Neural progenitor cell (in vitro differentiated cells): ENCODE measurements around the gene GFPT1. TPM values are rescaled to one million over a fixed set of nuclear protein-coding genes. Genes with fewer than 3 reads are reported as not detected.

Experiments
- DNase-seq: peaks from one replicate; pipeline ENCODE4 v3.0.0-alpha.2; 2016; ENCODE audit warnings: low spot score
- H2AFZ ChIP-seq: fragments of 200-600 bp; sonication (generic); replicated peaks from 2 replicates; pipeline ENCODE4 v1.6.1; 2016; ENCODE audit warnings: antibody characterized with exemption
- H3F3A ChIP-seq: fragments of 200-600 bp; sonication (generic); 2 replicates; pipeline ENCODE4 v1.6.1; 2016; ENCODE audit warnings: antibody characterized with exemption, low read depth
- H3K27ac ChIP-seq: fragments of 200-600 bp; sonication (generic); 2 replicates; pipeline ENCODE4 v1.5.1; 2016; ENCODE audit warnings: mild to moderate bottlenecking
- H3K27me3 ChIP-seq: fragments of 200-600 bp; sonication (generic); 2 replicates; pipeline ENCODE4 v1.6.1; 2016; ENCODE audit warnings: mild to moderate bottlenecking, moderate library complexity
- H3K36me3 ChIP-seq: fragments of 200-600 bp; sonication (generic); 2 replicates; pipeline ENCODE4 v1.5.1; 2016
- H3K4me1 ChIP-seq: fragments of 200-600 bp; sonication (generic); 2 replicates; pipeline ENCODE4 v1.6.1; 2016; ENCODE audit warnings: mixed run types
- H3K4me2 ChIP-seq: fragments of 200-600 bp; sonication (generic); 2 replicates; pipeline ENCODE4 v1.6.1; 2016
- H3K4me3 ChIP-seq: fragments of 200-600 bp; sonication (generic); 2 replicates; pipeline ENCODE4 v1.5.1; 2016
- H3K79me2 ChIP-seq: fragments of 200-600 bp; sonication (generic); 2 replicates; pipeline ENCODE4 v1.6.1; 2016; ENCODE audit warnings: low read depth
- H3K9ac ChIP-seq: fragments of 200-600 bp; sonication (generic); 2 replicates; pipeline ENCODE4 v1.6.1; 2016
- H3K9me3 ChIP-seq: fragments of 200-600 bp; sonication (generic); 2 replicates; pipeline ENCODE4 v1.5.1; 2016; ENCODE audit warnings: low read depth
- H4K20me1 ChIP-seq: fragments of 200-600 bp; sonication (generic); 2 replicates; pipeline ENCODE4 v1.6.1; 2016; ENCODE audit warnings: low read depth
- H3K27ac Mint-ChIP-seq: 3 replicates; pipeline ENCODE4 v1.8.0; 2021; ENCODE audit warnings: mixed read lengths
- H3K27me3 Mint-ChIP-seq: 2 replicates; pipeline ENCODE4 v1.8.0; 2022; ENCODE audit warnings: low read depth, mild to moderate bottlenecking, inconsistent platforms, moderate library complexity, mixed read lengths; ENCODE audit not compliant: insufficient read depth
- H3K36me3 Mint-ChIP-seq: 3 replicates; pipeline ENCODE4 v1.8.0; 2021; ENCODE audit warnings: mixed read lengths
- H3K4me1 Mint-ChIP-seq: 3 replicates; pipeline ENCODE4 v1.8.0; 2021; ENCODE audit warnings: mixed read lengths
- H3K4me3 Mint-ChIP-seq: 3 replicates; pipeline ENCODE4 v1.8.0; 2021; ENCODE audit warnings: mild to moderate bottlenecking, moderate library complexity, mixed read lengths
- H3K9me3 Mint-ChIP-seq: 3 replicates; pipeline ENCODE4 v1.8.0; 2020; ENCODE audit warnings: mixed read lengths
- EZH2 ChIP-seq: fragments of 200-600 bp; sonication (generic); IDR thresholded peaks from 2 replicates; pipeline ENCODE4 v1.6.1; 2017; ENCODE audit warnings: antibody characterized with exemption, mild to moderate bottlenecking, moderate library complexity
- EZH2phosphoT487 ChIP-seq: fragments of 200-600 bp; sonication (generic); IDR thresholded peaks from 2 replicates; pipeline ENCODE4 v1.6.1; 2017; ENCODE audit warnings: antibody characterized with exemption
- total RNA-seq: library from RNA; depleted of rRNA; stranded (reverse); fragments of >200 nt; gene quantifications from 2 replicates; pipeline ENCODE4 v1.2.3, GENCODE V29; 2015; ENCODE audit warnings: low replicate concordance
- TF ChIP-seq, protein P1 (sequence below): fragments of 200-600 bp; sonication (generic); IDR thresholded peaks from 2 replicates; pipeline ENCODE4 v1.5.1; 2017; ENCODE audit warnings: antibody characterized with exemption, mild to moderate bottlenecking

GFPT1 gene
- total RNA-seq, 1 donor from 2014 or later, result 54.3 TPM

DNA sequence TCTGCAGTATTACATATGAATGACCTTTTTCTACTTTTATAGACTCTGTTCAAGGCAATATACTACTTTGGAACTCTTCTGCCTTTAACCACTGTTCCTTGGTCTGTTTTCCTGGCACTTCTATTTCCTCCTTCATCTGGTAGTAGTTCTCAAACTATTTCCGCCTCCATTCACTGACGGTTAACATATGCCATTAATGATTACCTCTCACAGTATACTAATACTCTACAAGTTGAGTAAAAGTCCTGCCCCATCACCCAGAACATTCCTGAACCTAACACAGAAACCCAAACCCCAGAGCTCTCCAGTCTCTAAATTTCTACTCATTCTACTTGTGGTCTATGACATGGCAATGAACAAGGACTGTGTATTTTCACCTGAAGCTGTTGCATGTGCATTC is 4.5 kb downstream of the GFPT1 start:
- no peaks in the 10 kb centered on the region for H3K27me3 ChIP-seq
- no peak overlapping the region for H3K4me2 ChIP-seq
- no peak overlapping the region for H3K4me3 ChIP-seq
- Mint-ChIP-seq H3K27me3 (peaks cover 4% of the 10 kb centered on the region), H3K4me1 (peaks cover 15% of the 10 kb centered on the region), H3K36me3 (peaks cover 20% of the 10 kb centered on the region), H3K9me3 (no peaks in the 10 kb centered on the region), H3K4me3 (no peak overlapping the region), H3K27ac (no peak overlapping the region)
- H3K4me1 ChIP-seq, result peaks cover 9% of the 10 kb centered on the region
- peaks cover 94% of the 10 kb centered on the region for H3K79me2 ChIP-seq
- no peaks in the 10 kb centered on the region for H3K9me3 ChIP-seq
- no peaks in the 10 kb centered on the region for H4K20me1 ChIP-seq
- H3K36me3 ChIP-seq, result no peaks in the 10 kb centered on the region
- TF ChIP-seq, protein P1, sequence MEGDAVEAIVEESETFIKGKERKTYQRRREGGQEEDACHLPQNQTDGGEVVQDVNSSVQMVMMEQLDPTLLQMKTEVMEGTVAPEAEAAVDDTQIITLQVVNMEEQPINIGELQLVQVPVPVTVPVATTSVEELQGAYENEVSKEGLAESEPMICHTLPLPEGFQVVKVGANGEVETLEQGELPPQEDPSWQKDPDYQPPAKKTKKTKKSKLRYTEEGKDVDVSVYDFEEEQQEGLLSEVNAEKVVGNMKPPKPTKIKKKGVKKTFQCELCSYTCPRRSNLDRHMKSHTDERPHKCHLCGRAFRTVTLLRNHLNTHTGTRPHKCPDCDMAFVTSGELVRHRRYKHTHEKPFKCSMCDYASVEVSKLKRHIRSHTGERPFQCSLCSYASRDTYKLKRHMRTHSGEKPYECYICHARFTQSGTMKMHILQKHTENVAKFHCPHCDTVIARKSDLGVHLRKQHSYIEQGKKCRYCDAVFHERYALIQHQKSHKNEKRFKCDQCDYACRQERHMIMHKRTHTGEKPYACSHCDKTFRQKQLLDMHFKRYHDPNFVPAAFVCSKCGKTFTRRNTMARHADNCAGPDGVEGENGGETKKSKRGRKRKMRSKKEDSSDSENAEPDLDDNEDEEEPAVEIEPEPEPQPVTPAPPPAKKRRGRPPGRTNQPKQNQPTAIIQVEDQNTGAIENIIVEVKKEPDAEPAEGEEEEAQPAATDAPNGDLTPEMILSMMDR, result no peak
- TF ChIP-seq EZH2phosphoT487 (no peak), EZH2 (no peak)
- no peaks in the 10 kb centered on the region for H3F3A ChIP-seq
- no peak overlapping the region for H3K27ac ChIP-seq
- no peak overlapping the region for H3K9ac ChIP-seq
- no peak overlapping the region for H2AFZ ChIP-seq
- DNase-seq, result no peak

DNA sequence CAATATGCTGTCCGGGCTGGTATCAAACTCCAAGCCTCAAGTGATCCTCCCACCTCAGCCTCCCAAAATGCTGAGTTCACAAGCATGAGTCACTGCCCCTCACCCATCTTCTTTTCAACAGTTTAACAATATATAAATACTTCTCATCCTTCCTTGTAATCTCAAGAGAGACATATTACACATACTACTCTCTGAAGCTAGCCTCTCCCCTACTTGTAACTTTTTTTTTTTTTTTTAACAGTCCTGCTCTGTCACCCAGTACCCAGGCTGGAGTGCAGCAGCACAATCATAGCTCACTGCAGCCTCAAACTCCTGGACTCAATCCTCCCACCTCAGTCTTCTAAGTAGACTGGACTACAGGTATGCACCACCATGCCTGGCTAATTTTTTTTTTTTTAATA is 5.7 kb downstream of the GFPT1 start:
- Histone ChIP-seq H3K9me3 (no peaks in the 10 kb centered on the region), H3K4me1 (peaks cover 9% of the 10 kb centered on the region), H4K20me1 (no peaks in the 10 kb centered on the region), H3K79me2 (peaks cover 90% of the 10 kb centered on the region), H3K9ac (no peak overlapping the region), H2AFZ (no peak overlapping the region), H3F3A (peaks cover 6% of the 10 kb centered on the region), H3K36me3 (no peaks in the 10 kb centered on the region), H3K27ac (no peak overlapping the region), H3K27me3 (no peaks in the 10 kb centered on the region), H3K4me3 (no peak overlapping the region), H3K4me2 (no peak overlapping the region)
- no peak for DNase-seq
- Mint-ChIP-seq H3K36me3 (peaks cover 22% of the 10 kb centered on the region), H3K9me3 (no peaks in the 10 kb centered on the region), H3K4me1 (peaks cover 12% of the 10 kb centered on the region), H3K4me3 (no peak overlapping the region), H3K27me3 (peaks cover 6% of the 10 kb centered on the region), H3K27ac (no peak overlapping the region)
- TF ChIP-seq, protein P1, result no peak
- no peak for TF ChIP-seq EZH2
- TF ChIP-seq EZH2phosphoT487, result no peak

GRCh38 chr2:69380072-69380917 is 6.7 kb downstream of the GFPT1 start:
- no peak overlapping the region for H3K9ac ChIP-seq
- Mint-ChIP-seq H3K27ac (no peak overlapping the region), H3K4me3 (no peak overlapping the region), H3K4me1 (peaks cover 6% of the 10 kb centered on the region), H3K36me3 (peaks cover 22% of the 10 kb centered on the region), H3K9me3 (no peaks in the 10 kb centered on the region), H3K27me3 (peaks cover 6% of the 10 kb centered on the region)
- H3K4me1 ChIP-seq, result no peaks in the 10 kb centered on the region
- H4K20me1 ChIP-seq, result peaks cover 3% of the 10 kb centered on the region
- no peaks in the 10 kb centered on the region for H3K9me3 ChIP-seq
- peaks cover 90% of the 10 kb centered on the region for H3K79me2 ChIP-seq
- H3F3A ChIP-seq, result peaks cover 8% of the 10 kb centered on the region
- H3K4me2 ChIP-seq, result no peak overlapping the region
- no peaks in the 10 kb centered on the region for H3K27me3 ChIP-seq
- no peak overlapping the region for H3K4me3 ChIP-seq
- no peak for DNase-seq
- H3K27ac ChIP-seq, result no peak overlapping the region
- no peaks in the 10 kb centered on the region for H3K36me3 ChIP-seq
- TF ChIP-seq, protein P1, result no peak
- TF ChIP-seq EZH2phosphoT487, result no peak
- TF ChIP-seq EZH2, result no peak
- no peak overlapping the region for H2AFZ ChIP-seq
